GM18517 (cell line): ENCODE data around the gene FREM1.

ENCODE experiments used
- ATAC-seq: cut with Tn5 transposase; IDR thresholded peaks from one replicate; pipeline ENCODE4 v1.9.1; 2021; ENCODE audit warnings: mild to moderate bottlenecking, moderate library complexity; ENCODE audit not compliant: unreplicated experiment

FREM1 gene

DNA sequence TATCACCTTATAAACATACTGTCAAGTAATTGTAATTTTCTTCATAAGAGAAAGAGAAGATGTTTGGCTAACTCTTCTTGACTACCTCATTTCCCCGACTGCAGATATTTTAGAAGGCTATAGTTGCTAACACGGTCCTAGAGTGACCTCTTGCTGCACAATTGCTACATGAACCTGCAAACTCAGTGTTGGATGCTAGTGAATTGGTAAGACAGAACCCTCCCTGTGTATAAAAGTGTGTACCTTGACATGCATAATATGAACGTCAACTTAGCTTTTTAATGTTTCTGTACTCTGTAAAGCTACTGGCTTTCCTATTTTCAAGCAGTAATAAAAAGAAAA is 141.0 kb downstream of the FREM1 start:
- no peak for ATAC-seq

DNA sequence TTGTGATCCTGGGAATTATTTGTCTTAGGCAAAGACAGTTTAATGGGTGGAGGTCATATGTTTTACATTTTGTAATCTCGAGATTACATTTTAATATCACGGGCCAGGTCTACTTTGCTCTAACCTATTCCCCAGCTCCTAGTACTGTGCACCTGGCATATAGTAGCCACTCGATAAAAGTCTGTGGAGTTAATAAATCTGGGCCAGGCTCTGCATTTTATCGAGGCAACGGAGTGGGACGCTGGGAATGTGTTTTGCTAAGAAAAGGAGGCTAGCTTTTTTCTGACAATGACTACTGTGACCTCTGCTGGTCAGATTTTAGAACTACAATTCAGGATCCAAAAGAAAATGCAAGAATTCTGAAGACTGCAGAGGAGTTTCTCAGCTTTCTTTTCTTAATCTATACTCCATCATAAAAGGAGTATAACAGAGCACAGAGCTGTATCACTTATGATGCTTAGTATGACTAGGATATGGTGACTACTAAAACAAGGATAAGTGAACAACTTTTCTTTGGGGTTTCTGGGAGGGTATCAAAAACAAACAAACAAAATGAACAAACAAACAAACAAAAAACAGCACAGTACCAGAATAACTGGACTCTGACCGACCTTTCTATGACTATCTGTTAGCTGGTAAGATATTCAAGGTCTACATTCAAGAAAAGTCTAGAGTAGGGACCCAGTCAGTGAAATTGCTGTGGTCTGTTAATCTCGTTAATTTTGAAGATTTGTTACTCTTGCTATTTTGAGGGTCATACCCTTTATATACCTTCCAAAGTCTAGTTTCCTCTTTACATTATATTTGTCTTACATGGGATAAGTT is 141.6 kb downstream of the FREM1 start:
- ATAC-seq = no peak

DNA sequence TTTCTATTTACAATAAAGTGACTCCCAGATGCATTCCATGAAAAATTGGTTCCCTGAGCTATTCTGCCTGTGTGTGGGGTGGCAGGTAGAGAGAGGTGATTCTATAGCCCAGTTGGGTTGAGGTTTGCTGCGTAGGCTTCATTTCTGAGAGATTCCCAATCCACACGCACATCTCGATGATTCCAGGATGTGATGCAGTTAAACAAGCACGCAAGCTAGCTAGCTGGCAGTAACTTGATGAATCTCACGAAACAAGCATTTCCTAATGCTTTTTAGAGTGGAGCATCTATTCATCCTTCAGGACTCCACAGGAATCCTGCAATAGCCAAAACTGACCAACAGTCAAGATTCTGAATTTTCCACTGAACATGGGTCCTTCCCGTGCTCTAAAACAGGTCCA is 143.9 kb downstream of the FREM1 start:
- no peak for ATAC-seq

DNA sequence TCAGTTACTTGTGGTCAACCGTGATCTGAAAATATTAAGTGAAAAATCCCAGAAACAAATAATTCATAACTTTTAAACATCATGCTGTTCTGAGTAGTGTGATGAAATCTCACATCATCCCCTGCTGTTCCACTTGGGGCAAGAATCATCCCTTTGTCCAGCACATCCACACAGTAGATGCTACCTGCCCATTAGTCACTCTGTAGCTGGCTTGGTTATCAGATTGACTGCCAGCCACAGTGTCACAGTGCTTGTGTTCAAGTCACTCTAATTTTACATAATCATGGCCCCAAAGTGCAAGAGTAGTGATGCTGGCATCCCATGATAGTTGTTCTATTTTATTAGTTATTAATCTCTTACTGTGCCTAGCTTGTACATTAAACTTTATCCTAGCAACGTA is 148.6 kb downstream of the FREM1 start:
- ATAC-seq = no peak

DNA sequence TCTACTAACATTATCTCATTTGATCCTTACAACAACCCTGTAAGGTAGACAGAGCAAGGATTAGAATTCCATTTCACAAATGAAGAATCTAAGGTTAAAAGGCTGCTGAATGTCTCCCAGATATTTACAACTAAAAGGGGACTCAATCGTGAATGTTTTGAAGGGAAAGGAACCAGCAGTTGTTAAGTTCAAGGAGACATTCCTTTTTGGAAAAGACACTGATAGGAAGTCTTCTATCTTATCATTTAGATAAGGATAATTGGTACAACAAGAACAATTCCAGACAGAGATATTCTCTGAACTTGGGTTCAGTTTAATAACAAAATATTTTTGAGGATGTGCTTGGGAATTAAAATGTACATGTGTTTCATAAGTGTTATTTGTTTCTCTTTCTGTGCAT is 150.2 kb downstream of the FREM1 start:
- no peak for ATAC-seq

- no peak for ATAC-seq
Measured at GRCh38 chr9:14756291-14756690, 153.9 kb downstream of the FREM1 start.

- no peak for ATAC-seq
Measured at GRCh38 chr9:14752871-14753270, 157.4 kb downstream of the FREM1 start.

DNA sequence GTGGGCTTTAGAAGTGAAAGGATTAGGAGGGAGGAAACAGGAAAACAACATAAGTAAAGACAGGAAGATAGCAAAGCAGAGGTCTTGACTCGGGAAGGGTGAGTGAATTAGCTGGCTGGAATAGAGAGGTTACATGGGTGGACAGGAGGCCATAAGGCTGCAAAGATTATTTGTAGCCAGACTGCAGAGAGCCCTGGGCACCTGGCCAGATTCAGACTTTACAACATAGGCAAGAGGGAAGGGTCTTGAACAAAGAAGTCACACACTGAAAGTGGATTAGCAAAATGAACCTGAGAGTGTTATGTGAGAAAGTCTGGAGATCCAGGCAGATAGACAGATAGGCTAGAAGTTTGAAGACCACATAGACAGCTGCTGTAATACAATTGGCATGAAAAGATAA is 158.0 kb downstream of the FREM1 start:
- no peak for ATAC-seq

DNA sequence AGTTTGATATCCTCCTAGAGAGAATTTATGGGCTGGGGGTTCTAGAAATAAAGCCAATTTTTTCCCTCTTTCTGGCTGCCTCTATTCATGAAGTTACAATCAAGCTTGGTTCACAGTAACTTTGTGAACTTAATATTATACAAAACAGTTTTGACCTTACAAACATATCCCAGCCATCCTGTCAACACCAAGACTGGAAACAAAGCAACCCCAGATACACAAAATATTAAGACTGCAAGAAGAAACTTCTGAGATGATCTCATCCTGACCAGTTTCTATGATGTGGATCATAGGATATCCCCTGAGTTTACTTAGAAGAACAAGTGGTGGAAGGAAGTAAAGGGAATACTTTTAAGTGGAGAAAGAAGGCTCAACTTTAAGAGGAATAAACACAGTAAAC is 159.4 kb downstream of the FREM1 start:
- no peak for ATAC-seq

DNA sequence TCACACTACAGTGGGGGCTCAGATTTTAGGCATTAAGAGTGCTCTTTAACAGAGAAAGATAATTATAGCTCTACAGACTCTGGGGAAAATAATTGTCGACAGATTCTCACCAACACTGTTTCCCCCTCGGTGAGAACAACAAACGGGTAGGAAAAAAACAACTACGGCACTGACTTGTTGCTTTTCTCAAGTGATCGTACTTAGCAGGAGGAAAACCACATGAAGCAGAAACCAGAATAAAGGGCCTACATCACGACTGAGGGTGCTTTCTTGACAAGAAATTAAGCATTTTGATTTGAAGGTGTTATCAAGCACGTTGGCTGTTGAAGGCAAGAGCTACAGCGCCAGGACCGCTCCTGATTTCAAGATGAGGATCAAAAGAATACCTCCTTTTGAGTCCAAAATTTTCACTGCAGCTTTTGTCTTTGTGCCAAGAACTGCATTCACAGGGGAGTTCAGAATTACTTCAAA is 160.5 kb downstream of the FREM1 start:
- no peak for ATAC-seq

- ATAC-seq = no peak
Measured at GRCh38 chr9:14748373-14748772, 161.9 kb downstream of the FREM1 start.

- no peak for ATAC-seq
Measured at GRCh38 chr9:14747111-14747510, 163.1 kb downstream of the FREM1 start.

GRCh38 chr9:14746626-14747025 is 163.6 kb downstream of the FREM1 start:
- no peak for ATAC-seq

- ATAC-seq = no peak
Measured at GRCh38 chr9:14744768-14745167, 165.5 kb downstream of the FREM1 start.

GRCh38 chr9:14741369-14741768 is 168.9 kb downstream of the FREM1 start:
- ATAC-seq = no peak

DNA sequence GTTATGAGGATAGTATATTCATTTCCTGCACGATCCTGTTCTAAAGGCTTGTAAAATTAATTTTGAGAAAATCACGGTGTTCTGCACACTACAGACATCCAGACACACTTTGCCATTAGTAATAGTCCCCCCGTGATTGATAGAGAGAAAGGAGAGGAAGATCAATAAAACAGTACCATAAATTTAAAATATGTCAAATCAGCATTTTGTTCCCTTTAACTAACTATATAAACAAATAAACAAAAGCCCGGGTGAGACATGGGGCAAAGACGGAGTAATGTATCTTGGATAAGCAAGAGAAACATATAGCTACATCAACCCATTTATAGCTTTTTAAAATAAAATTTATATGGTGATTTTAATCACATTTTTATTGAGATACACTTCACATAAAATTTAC is 177.1 kb downstream of the FREM1 start:
- ATAC-seq = no peak

- no peak for ATAC-seq
Measured at GRCh38 chr9:14731294-14731981, 178.8 kb downstream of the FREM1 start.

DNA sequence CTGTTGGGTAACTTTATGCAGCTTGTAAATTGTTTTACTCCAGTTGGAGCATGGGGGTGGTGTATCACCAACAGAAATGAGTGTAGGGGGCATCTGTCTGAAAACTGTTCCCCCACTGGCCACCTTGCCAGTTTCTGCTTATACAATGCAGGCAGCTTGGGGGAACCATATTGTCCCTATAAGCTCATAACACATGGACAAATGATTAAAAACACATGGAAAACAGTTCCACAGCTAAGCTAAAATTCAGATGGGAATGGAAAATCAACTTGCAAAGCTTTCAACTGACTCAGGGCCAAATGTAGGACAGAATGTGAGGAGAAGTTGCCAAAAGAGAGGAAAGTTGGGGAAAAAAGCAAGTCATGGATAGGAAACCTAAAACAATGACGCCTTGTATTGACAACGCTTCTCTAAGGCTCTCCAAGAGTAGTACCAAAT is 179.7 kb downstream of the FREM1 start:
- no peak for ATAC-seq

DNA sequence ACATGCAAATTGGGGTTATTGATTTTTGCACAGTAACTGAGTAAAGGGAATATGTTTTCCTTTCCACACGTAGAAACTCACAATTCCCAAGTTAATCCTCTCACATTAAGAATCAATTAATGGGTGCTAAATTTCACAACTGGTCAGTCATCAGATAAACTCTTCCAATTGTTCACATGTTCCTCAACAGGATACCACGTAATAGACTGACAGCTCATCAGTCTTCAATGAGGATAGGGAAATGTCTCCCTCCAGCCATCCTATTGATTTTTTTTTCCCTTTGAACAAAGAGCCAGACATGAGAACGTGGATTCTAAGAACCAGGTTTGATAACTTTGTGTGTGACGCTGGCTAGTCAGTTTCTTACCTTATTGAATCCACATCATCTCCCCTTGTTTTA is 186.9 kb downstream of the FREM1 start:
- ATAC-seq = no peak

- no peak for ATAC-seq
Measured at GRCh38 chr9:14722391-14723035, 187.7 kb downstream of the FREM1 start, which contains the start of gene CER1. Gene CER1, minus strand, starts transcription at chr9:14722733. Its CDS starts 61 bp downstream, at chr9:14722672.

DNA sequence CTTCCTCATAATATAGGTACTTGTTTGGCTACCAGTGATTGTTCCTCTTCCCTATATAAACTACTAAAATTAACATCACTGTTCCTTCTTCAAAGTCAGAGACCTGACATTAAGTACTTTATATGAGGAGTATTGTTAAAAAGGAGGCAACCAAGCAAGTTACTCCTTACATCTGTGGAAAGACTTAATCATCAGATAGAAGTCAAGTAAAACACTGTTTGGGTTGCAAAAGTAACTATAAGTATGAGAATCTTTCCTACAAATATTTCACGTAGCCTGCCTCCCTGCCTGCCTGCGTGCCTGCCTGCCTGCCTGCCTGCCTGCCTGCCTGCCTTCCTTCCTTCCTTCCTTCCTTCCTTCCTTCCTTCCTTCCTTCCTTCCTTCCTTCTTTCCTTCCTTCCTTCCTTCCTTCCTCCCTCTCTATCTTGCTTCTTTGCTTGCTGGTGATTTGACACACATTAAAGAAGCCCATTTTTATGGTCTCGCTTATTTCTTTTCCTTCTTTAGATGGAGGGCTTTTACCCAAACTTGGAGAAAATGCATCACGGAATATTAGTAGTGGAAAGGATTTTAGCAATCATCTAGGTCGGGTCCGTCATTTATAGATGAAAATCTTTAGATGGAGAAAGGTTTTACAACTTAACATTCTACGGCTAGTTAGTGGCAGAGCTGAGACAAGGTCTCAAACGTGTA is 190.9 kb downstream of the FREM1 start:
- no peak for ATAC-seq
